ENCODE data around the gene FANCE.

Gene FANCE

DNA sequence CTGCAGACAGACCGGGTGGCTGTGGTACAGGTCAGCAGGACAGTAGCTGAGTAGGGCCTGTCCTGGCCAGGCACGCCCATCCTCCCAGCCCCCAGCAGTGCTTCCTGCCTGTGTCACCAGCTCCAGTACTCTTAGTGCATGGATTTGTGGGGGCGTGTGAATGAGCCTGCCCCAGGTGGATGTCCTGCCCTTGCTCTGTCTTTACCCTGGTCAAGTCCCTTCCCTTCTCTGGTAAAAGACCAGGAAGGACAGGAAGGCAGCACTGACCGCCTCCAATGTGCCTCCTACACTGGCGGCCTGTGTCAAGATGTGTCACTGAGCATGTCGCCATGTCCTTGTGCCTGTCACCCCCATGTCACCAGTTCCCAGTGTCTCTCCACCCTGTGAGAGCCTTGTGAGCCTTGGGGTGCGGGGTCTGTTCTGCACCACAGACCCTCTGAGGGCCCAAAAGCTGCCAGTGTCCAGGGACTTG lies 32.8 kb downstream of the FANCE start:
- DNase-seq (ENCODE audit: low read depth), result no peak

DNA sequence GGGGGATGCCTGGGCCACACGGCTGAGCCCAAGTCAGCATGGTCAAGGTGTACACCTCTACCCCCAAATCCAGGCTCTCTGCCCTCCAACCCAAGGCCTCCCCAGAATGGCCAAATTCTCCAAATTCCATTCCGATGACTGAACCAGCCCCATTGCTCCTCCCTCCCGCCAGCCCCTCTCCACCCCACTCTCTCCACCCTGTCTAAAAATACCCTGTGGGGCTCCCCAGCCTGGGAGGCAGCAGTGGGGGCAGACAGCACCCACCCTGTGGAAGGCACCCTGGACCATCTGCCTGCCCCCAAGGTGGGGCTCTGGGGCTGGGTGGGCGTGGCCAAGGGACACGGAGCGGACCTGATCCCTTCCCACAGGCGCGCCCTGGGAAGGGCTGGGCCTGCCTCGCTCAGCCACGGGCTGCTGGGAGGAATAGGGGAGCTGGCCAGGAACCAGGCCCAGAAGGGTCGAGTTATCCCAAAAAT lies 33.3 kb downstream of the FANCE start:
- DNase-seq (ENCODE audit: low read depth), result peak; percentile 57

DNA sequence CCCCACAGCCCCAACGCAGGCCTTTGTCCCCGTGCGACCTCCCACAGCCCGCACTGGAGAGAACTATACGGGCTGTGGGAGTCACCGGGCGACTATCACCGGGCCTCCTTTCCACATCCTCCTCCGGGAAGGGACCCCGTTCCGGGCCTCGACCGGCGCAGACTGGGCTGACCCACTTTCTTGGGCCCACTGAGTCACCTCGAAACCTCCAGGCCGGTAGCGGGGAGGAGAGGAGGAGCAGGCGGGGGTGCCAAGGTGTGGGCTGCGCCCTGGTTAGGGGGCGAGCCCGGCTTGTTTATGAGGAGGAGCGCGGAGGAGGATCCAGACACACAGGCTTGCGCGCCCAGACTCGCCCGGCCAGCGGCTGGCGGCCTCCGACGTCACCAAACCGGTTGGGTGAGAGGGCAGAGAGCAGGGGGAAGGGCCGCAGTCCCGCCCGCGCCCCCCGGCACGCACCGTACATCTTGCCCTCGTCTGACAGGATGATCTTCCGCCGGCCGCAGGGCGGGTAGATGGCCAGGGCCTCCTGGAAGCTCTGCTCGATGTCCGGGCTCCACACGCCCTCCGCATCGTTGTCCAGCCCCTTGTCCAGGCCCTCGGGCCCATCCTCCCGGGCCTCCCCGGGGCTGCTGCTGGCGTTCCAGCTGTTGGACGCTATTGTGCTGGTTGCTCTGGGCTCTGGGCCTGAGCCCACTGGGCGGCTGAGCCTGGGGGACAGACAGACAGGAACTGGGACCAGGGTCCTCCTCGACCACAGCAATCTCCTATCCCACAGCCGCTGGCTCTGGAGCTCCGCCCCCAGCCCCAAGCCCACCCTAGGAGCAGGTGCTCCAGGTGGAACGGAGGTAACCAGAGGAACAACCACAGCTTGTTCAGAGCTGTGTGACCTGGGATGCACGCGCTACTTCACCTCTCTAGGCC lies 34.1 kb downstream of the FANCE start:
- peak; percentile 93 for DNase-seq (ENCODE audit: low read depth)

DNA sequence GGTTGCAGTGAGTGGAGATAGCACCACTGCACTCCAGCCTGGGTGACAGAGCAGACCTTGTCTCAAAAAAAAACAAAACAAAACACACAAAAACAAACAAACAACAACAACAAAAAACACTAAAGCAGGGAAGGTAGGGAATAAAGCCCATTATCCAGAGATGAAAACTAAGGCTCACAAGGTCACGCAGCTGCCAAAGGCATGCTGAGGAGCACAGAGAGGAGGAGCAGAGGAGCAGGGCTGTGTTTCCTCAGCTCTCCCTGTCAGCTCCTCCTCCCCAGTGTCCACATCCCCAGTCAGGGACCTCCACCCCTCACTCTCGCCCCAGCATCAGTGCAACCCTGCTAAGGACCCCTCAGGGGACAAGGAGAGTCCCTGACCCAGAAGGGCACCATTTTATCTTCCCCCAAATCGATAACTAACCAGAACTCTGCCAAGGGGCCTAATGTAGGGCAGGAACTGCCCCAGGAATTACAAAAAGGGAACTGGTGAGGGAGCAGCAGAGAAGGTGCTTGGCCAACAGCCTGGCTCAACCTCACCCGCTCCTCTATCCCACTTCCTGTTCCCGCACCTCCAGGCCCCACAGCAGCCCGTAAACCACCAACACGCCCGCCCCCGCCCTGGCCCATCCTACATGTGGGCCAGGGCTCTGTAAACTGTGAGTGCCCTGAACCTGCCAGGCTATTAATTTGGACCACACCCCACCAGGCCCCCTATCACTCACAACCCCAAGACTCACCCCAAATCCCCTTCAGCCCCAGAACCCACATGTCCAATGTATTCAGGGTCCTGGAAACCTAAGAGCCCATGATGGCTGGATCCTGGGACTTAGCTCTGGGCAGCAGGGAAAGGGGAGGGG lies 35.7 kb downstream of the FANCE start:
- DNase-seq (ENCODE audit: low read depth), result peak; percentile 81

DNA sequence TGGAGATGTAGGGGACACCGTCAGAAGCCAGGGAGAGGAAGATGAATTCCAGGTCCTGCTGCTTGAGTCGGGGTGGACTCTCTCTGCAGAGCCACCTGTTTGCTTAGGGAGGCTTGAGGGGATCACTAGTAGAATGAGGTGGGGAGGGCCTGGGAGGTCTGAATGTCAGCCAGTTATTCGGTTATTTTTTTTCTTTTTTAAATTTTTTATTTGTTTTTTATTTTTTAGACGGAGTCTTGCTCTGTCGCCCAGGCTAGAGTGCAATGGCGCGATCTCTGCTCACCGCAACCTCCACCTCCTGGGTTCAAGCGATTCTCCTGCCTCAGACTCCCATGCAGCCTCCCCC lies 36.4 kb downstream of the FANCE start:
- no peak for DNase-seq (ENCODE audit: low read depth)

DNA sequence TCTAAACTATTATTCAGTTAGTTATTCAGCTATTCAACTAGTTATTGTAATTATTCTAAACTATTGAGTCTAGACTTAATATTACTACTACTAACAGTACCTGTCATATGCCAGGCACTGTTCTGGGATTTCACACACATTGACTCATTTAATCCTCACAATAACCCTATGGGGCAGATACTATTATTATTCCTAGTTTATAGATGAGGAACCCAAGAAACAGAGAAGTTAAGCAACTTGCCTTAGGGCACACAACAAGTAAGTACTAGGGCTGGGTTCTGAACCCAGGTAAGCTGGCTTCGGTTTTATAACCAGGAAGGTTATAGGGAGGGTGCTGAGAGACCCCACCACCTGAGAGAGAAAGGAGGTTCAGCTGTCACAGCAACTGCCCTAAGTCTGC lies 36.9 kb downstream of the FANCE start:
- no peak for DNase-seq (ENCODE audit: low read depth)

DNA sequence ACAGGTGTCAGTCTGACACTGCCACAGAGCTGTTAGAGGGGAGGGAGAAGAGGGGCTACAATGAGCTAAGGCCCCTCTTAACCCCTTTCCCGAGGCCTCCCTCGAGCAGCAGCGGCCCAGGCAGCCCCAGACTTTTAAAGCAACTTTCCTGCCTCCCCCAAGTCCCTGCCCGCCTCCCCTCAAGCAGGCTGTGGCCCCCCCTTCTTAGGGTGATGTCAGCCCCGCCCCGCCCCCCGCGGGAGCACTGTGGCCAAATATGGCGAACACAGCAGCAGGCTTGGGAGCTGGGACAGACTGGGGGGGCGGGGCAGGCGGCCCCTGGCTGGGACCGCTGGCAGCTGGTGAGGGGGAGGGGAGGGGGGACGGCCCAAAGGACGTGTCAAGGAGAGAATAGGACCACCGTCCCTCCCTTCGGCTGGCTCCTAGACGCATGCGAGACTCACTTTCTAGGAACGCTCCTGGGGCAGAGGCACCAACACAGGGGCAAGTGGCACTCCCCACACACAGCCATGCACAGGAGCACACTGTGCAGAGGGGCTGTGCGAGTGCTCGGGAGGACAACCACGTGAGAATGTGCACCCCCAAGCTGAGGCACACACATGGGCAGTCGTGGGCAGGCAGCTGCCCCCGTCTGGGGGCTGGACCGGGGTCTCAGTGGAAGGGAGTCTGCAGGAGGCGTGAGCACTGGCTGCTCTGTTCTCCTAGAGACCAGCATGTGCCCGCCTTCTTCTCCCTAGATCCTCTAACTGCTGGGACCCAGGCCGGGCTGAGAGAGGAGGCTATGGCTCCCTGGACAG lies 38.1 kb downstream of the FANCE start:
- peak; percentile 29 for DNase-seq (ENCODE audit: low read depth)

DNA sequence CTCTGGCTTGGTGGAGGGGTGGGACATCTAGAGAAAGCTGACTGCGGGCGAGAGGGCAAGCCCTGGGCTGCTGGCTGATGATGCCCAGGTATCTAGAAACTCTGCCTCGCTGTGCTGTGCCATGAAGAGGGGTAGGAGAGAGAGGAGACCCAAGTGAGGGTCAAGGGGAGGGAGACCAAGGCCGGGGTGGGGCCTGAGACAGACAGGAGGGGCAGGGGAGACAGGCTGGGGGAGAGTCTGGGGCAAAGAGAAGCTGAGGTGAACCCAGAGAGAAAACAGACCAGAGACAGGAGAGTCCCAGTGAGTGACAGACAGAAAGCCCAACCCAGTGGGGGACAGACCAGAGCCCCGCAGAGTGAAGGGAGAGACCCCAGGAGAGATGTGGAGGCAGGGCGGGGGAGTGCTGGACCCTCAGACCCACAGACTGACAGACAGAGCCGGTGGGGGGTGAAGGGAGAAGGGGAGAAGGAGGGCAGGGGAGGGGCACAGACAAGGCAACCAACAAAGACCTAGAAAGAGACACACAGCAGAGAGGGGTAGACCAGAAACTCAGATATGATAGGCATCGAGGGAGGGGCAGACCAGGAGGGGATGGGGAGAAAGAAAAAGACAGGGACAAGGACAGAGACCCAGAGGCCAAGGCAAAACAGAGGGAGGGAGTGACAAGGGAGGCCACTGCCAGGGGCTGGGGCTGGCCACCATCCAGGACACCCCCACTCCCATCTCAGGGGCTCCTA lies 38.9 kb downstream of the FANCE start:
- DNase-seq (ENCODE audit: low read depth), result no peak

DNA sequence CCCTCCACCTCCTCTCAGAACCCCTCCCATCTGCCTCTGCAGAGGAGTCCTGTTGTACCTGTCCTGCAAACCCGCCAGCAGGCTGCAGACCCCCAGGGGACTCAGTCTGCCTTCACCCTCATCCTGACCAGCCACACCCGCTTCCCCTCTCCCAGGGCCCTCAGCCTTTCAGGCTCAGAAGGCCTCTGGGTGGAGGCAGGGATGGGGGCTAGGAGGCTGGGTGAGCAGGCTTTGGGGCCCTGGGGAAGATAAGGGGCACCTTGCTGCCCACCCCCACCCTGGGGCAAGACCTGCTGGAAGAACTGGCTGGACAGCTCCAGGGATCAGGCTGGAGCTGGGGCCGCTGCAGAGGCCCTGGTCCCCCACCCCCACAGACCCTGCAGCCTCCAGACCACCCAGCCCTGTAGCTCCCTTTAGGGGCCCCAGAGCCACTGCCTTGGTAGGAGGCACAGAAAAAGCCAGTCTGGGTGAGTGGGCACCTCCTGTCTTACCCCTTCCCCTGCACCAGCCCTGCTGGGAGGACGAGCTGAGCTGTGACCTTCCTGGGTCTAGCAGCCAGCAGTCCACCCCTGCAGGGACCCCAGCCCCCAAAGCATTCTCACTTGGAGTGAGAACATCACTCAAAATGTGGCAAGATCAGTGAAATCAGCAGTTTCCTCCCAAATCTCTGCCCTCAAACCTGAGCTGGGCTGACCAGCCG lies 39.6 kb downstream of the FANCE start:
- DNase-seq (ENCODE audit: low read depth), result no peak

DNA sequence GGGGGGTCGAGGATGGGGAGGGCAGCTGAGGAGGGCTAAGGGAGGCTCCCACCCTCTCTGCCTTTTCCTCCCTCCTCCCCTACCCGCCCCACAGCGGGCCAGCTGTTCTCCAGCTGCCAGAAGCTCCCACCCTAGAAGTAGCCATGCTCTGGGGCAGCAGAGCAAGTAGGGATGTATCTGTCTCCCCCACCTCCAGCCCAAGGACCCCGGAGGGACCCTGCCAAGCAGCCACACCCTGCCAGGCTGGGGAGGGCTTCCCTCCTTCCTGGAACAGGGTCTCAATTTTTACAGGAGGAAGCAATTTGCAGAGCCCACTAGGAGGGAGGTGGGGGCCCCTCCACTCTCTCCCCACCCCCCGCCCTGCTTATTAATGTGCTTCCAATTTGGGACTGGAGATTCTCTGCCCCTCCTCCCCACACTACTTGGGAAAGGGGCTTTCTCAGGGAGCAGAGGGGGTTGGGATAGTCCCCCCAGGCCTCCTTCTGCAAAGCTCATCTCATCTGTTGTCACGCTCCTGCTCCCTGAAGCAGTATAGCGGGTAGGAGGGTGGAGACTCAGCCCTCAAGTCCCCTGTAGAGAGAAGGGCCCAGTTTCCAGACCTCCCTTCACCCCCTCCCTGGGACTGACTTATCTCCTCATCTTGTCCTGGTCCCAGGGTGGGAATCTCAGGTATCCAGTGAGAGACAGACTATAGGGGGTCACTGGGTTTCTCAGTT lies 40.3 kb downstream of the FANCE start:
- DNase-seq (ENCODE audit: low read depth), result no peak

DNA sequence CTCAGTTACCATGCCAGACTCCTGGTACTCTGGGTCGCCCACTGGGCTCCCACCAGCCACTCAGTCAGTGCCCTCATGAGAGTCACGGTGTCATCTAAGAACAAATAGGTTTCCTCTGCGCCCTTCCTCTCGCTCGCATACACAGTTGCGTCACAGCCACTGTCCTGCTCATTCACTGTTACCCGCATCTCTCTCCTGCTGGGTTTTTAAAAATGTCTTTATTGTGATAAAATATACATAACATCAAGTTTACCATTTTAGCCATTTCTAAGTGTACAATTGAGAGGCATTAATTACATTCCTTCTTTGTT lies 40.8 kb downstream of the FANCE start:
- DNase-seq (ENCODE audit: low read depth), result no peak

DNA sequence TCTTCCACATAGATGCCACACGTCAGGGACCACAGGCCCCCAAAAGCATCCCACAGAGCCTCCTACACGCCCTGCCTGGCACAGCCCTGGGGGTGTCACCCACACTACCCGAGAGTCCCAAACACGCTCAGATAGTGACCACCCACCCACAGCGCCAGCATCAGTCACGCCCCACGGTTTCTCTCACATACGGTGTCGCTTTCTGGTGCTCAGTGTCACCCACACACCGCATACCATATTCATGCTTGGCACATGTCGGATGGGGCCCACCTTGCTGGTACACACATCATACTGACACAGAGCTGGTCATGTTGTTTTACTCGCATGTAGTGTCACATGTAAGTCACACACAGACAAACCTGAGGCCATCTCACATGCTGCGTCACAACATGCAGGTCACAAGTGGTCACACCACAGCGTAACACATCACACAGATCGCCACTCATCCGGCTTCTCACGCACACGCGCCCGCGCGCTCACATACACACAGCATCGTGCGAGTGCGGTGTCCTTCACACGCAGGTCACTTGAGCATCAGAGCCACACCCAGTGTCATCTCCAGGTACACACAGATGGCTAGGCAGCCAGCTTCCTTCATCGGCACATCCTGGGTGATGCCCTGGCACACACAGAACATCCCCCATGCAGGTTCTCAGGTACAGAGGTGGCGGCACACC lies 41.3 kb downstream of the FANCE start:
- DNase-seq (ENCODE audit: low read depth), result no peak

DNA sequence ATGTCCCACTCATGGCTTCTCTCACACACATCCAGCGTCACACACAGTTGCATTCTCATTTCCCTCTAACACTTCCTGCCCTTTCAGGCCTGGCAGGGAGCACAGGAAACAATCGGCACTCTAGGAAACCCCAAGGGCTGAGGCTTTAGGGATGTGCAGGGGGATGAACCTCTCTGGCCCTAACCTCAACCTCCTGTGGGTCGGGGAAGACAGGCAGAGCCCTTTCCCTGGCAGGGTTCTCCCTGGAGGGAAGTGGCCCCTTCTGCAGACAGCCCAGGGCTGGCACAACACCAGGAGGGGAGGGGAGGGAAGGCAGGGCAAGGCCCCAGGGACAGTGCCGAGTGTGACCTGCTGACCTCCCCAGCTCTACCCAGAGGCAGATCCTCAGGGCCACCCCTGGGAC lies 42.0 kb downstream of the FANCE start:
- DNase-seq (ENCODE audit: low read depth), result no peak

DNA sequence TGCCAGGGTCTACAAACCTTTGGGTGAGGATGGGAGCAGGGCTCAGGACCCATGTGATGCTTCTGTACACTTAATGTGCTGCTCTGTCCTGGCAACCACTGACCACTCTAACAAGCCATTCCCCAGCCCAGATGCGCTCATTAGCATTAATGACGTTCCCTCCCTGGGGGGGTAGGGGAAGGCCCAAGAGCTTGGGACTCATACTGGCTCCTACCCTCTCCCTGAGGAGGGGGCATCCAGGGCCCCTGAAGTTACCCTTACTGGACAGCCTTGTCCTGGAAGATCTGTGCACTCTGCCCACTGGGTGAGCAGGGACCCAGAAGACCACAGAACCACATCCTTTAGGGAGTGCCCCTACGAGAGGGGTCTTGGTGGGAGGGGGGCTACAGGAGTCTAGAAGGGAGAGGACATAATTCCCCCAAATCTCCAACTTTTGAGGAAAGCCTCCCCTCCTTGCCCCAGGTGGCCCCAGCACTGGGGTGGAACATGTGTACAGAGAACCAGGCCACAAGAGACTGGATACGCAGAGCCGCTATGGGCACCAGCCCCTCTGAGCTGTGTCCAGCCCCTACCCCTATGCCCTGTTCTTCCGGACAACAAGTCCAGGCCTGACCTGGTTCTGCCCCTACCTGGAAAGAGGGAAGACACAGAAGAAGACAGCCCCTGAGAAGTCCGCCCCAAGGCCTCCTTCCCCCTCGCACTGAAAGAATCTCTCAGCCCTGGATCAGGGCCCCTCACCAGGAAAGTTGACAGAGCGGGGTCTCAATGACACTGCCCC lies 43.3 kb downstream of the FANCE start:
- DNase-seq (ENCODE audit: low read depth), result no peak

DNA sequence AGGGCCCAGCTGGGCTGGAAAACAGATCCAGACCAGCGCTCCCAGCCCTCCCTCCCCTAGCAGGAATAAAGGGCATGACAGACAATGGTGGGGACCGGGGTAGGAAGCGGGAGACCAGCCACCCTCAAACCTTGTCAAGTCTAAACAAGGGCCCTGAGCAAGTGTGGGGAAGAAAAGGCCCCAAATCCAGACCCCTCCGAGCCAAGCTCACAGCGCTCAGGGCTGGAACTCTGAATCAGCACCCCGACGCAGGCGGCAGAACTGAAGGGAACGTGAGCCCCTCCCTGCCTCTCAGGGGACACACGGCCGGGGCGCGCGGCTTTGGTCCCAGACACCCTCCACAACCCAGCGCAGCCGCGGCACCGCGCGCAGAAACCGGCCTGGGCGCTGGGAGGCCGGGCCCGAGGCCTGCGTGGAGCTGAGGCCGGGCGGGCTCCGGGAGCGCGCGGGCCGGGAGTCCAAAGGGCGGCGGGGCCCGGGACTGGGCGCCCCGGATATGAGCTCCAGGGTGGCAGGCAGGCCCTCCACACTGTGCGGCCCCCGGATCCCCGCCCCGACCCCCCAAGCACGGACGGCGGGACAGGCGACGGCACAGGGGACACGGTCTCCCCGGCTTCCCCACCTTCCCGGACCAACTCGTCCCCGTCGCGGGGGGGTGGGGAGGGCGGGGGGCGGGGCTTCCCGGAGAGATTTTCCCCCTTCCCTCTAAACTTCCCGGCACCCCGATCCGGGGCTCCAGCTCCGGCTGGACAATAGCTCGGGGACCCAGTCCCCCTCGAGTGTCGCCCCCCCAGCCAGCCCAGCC lies 44.1 kb downstream of the FANCE start:
- no peak for DNase-seq (ENCODE audit: low read depth)

DNA sequence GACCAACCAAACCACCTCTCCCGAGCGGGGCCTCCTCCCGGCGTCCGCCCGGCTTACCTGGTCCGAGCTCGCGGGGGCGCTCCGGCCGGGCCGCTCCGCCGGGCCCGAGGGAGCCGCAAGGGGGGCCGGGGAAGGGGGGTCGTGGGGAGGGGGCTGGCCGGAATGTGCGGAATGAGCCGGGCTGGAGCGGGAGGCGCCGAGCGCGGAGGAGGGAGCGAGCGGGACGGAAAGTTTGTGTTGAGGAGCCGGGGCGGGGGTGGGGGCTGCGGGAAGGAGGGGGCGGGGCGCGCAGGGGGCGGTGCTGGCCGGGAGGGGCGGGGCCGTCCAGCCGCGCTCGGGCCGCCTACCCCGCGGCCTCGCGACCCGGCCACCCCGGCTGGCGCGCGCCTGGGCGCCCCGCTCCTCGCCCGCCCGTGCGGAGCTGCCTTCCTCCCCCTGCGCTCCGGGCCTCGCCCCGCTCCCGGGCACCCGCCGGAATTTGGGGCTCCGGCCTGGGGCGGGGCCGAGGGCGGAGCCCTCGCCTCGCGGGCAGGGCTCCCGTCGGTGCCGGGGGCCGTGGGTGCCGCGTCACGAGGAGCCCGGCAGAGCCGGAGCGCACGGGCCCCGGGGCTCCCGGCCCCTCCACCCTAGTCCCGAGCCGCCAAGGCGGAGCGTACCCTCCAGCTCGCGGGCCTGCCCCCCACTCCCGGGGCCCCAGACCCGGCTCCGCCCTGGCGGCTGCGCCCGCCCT lies 44.9 kb downstream of the FANCE start, which contains the start of gene TEAD3:
TEAD3 (minus strand) TSS at position 239 of the 730 bp plus-strand sequence.
- peak; percentile 50 for DNase-seq (ENCODE audit: low read depth)
